Aorta (tissue), 5 donors: Measurements from ENCODE around the gene EPSTI1. TPM values are rescaled to one million over a fixed set of nuclear protein-coding genes. Genes with fewer than 3 reads are reported as not detected.
"Not testable (repeated sequence)": the region's sequence is repeated elsewhere in the genome, so short reads cannot be mapped to it uniquely, and the experiment has no call there.

ENCODE experiments used
- ATAC-seq: fragments of 200-7000 bp; cut with Tn5 transposase; one replicate; pipeline ENCODE4 v1.9.1; 2022; ENCODE audit warnings: moderate library complexity; ENCODE audit not compliant: low FRiP score
- DNase-seq, 2 donors: peaks; one replicate each; pipeline ENCODE4 v3.0.0-alpha.2; 2020
- H3K27ac ChIP-seq, 2 donors: one replicate each; pipeline ENCODE4 v1.5.1; 2013; ENCODE audit warnings: low read length in 2 of 2, mild to moderate bottlenecking in 2 of 2, moderate library complexity in 2 of 2, control low read depth in 1 of 2, inconsistent platforms in 1 of 2, low read depth in 1 of 2
- H3K27me3 ChIP-seq, 2 donors: one replicate each; pipeline ENCODE4 v1.6.1; 2013; ENCODE audit warnings: control low read depth in 1 of 2, low read length in 1 of 2, mild to moderate bottlenecking in 1 of 2, moderate library complexity in 1 of 2; ENCODE audit not compliant: insufficient read depth in 2 of 2, control insufficient read depth in 1 of 2
- H3K36me3 ChIP-seq, 2 donors: one replicate each; pipeline ENCODE4 v1.6.1; 2013; ENCODE audit warnings: control low read depth in 1 of 2, low read length in 1 of 2, mild to moderate bottlenecking in 1 of 2; ENCODE audit not compliant: insufficient read depth in 2 of 2, control insufficient read depth in 1 of 2
- H3K4me1 ChIP-seq, 2 donors: one replicate each; pipeline ENCODE4 v1.6.1; 2013; ENCODE audit warnings: low read length in 2 of 2, control low read depth in 1 of 2, mild to moderate bottlenecking in 1 of 2, moderate library complexity in 1 of 2; ENCODE audit not compliant: insufficient read depth in 2 of 2, control insufficient read depth in 1 of 2
- H3K4me3 ChIP-seq, 2 donors: one replicate each; pipeline ENCODE4 v1.5.1; 2013; ENCODE audit warnings: low read length in 2 of 2, control low read depth in 1 of 2, mild to moderate bottlenecking in 1 of 2
- H3K9me3 ChIP-seq: one replicate; pipeline ENCODE4 v1.6.1; 2013; ENCODE audit warnings: mild to moderate bottlenecking, low read length; ENCODE audit not compliant: control insufficient read depth
- WGBS, 2 donors: extraction: QIAGEN DNeasy Blood & Tissue Kit; methylation state at CpG; one replicate each; pipeline ENCODE4 v1.1.7; 2013; 5-methylcytosine and 5-hydroxymethylcytosine counted together
- intact Hi-C, 2 donors: fragments of 100-400 bp; cut with DNase I; formaldehyde crosslinking; loops; one replicate each; pipeline versions ENCODE4 v1.14.2 to v1.15.0; 2022
- polyA plus RNA-seq, 2 donors: library from polyadenylated mRNA; stranded (reverse); fragments of 200-250 nt; gene quantifications; one replicate each; pipeline ENCODE4 v1.2.3, GENCODE V29; 2013
- total RNA-seq, 2 donors: library from RNA; stranded (reverse); fragmentation: NEBNext Ultra II Directional; extraction: Animal tissue kit (Norgen Biotek cat#: 25700); gene quantifications; one replicate each; pipeline ENCODE4 v1.2.1, GENCODE V29; 2021
- donor health status: healthy with polysubstance abuse.
- donor health status: Bipolar disorder and iron deficiency.
- donor health status: DM: no; HTN: no; CAD: no.
- donor health status: DM: no; HTN: no; CAD: no.
- donor health status: DM: yes; HTN: yes; CAD: no.

The EPSTI1 gene
- total and polyA plus RNA-seq, 4 donors: 2.7 to 13.6 (median 7.9) TPM

DNA sequence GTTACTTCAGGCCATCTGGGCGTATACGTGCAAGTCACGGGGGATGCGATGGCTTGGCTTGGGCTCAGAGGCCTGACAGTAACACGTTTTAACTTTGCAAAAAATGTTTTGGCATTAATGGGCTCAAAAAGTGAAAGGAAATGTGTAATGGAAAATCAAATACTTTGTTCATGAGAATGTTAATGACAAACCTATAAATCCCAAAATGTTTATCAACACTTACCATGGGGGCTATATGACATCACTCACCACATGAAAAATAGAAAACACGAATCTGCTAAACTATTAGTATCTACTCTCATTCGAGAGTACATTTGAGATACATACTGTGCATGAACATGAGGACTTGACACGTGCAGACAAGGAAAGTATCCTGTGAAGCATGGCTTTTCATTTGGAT, 119.0 kb downstream of the EPSTI1 start:
- Histone ChIP-seq H3K27ac (no peak overlapping the region), H3K4me1 (no peaks in the 10 kb centered on the region), H3K27me3 (no peaks in the 10 kb centered on the region), H3K4me3 (no peak overlapping the region), H3K9me3 (no peaks in the 10 kb centered on the region), H3K36me3 (no peaks in the 10 kb centered on the region)
- intact Hi-C loops: no loop called here
- WGBS, 2 donors: 77 to 81% methylated on average over 8 of the region's 8 CpGs
- no peak for DNase-seq
- no peak for ATAC-seq

GRCh38 chr13:42867232-42867631, 124.8 kb downstream of the EPSTI1 start:
- Histone ChIP-seq H3K4me3 (no peak overlapping the region), H3K4me1 (no peaks in the 10 kb centered on the region), H3K27me3 (no peaks in the 10 kb centered on the region), H3K27ac (no peak overlapping the region), H3K9me3 (no peaks in the 10 kb centered on the region), H3K36me3 (no peaks in the 10 kb centered on the region)
- ATAC-seq: no peak
- no peak for DNase-seq
- 75 to 85% methylated on average over 4 of the region's 4 CpGs for WGBS, 2 donors
- intact Hi-C loops: no loop called here

DNA sequence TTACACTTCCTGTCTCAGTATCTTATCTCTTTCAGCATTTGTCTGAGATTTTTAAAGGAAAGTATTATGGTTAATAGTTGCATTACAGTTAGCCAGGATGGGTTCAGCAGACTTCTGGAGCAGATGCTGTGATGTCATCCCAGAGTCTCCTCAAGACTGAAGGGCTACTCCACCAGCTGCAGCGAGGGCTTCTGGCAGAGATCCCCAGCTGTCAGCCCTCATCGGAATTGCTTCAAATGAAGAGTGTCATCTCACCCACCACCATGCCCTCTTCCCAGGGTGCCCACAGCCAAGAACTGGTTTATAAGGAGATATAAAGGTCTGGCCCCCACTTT, 126.3 kb downstream of the EPSTI1 start:
- 74 to 80% methylated on average over 2 of the region's 2 CpGs for WGBS, 2 donors
- intact Hi-C loops: no loop called here

DNA sequence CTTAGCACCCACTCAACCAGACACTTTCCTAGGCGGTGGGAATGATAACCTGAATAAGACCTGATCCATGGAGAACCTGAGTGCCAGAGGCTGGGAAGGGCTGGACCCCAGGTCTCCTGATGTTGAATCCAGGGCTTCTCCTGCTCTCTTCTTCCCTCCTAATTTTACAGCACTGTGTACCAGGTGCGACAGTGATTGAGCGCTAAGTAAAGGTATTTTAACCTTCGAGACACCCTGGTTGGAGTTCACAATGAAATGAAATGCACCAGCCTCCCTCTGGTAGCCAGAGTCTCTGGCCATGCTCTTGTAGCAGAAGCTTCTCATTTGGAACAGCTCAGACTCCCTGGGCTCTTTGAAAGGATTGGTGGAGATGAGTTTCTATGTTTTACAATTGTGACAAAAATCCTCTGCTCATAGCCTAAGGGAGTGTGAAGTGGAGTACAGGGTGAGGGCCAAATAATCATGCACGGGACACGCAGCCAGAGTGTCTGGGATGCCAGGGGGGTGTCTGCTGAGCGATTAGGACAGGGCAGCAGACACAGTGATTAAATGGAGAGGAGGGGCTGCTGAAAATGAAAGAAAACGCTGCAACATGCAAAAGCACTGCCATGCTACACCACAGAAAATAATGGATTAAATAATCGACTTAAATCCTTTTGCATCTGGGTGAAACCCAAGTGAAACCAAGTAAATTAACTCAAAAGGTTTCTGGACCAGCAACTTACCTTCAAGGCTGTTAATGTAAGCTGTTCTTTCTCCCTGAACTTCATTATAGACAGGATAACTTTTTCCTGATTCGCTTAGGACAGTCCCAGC, 126.9 kb downstream of the EPSTI1 start:
- Histone ChIP-seq H3K27ac (no peak overlapping the region), H3K9me3 (no peaks in the 10 kb centered on the region), H3K4me1 (no peaks in the 10 kb centered on the region), H3K4me3 (no peak overlapping the region), H3K27me3 (no peaks in the 10 kb centered on the region), H3K36me3 (no peaks in the 10 kb centered on the region)
- ATAC-seq: no peak
- 47 to 48% methylated on average over 10 of the region's 10 CpGs for WGBS, 2 donors
- intact Hi-C loops: no loop called here
- no peak for DNase-seq

More for the DNA sequence above, 126.3 kb downstream of the EPSTI1 start:
- Histone ChIP-seq H3K27ac (no peak overlapping the region), H3K4me3 (no peak overlapping the region), H3K9me3 (no peaks in the 10 kb centered on the region), H3K4me1 (no peaks in the 10 kb centered on the region), H3K36me3 (no peaks in the 10 kb centered on the region), H3K27me3 (no peaks in the 10 kb centered on the region)
- no peak for ATAC-seq
- DNase-seq: no peak

DNA sequence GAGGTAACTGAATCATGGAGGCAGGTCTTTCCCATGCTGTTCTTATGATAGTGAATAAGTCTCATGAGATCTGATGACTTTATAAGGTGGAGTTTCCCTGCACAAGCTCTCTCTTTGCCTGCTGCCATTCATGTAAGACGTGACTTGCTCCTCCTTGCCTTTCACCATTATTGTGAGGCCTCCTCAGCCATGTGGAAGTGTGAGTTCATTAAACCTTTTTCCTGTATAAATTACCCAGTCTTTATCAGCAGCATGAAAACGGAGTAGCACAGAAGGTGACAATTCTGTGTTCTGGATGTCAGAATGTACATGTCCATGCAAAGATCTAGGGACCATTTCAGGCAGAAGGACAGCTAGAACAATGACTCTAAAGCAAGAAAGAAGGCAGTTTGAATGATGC, 129.7 kb downstream of the EPSTI1 start:
- H3K4me3 ChIP-seq, intact Hi-C loops, H3K27me3 ChIP-seq, H3K27ac ChIP-seq, H3K9me3 ChIP-seq, H3K4me1 ChIP-seq, H3K36me3 ChIP-seq, ATAC-seq, DNase-seq: not testable (repeated sequence)
- 88 to 90% methylated on average over 2 of the region's 2 CpGs for WGBS, 2 donors

DNA sequence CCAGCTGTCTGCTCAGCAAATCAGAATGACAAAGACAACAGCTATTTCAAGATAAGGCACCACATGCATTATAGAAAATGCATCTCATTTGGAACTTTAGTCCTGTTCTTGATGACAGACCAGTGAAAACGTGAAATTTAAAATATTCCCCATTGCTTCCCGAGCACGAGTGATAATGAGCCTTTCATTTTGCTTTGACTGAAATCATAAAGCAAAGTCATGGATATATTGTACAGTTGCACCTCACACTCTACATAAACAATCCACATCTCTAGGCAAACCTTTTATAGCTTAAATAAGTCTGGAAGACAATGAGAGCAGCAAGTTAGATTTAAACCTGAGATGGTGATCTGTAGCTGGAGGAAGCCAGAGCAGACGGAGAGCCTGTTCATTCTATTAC, 131.6 kb downstream of the EPSTI1 start:
- ATAC-seq (no peak), DNase-seq (no peak)
- intact Hi-C loops: no loop called here
- no peaks in the 10 kb centered on the region for H3K27me3 ChIP-seq
- H3K9me3 ChIP-seq: no peaks in the 10 kb centered on the region
- H3K27ac ChIP-seq: no peak overlapping the region
- H3K36me3 ChIP-seq: no peaks in the 10 kb centered on the region
- no peaks in the 10 kb centered on the region for H3K4me1 ChIP-seq
- WGBS, 2 donors: 52% methylated on average over 4 of the region's 4 CpGs
- no peak overlapping the region for H3K4me3 ChIP-seq

- H3K4me1 ChIP-seq: no peaks in the 10 kb centered on the region
- no peak overlapping the region for H3K4me3 ChIP-seq
- no peak for ATAC-seq
- intact Hi-C loops: no loop called here
- no peaks in the 10 kb centered on the region for H3K9me3 ChIP-seq
- DNase-seq: no peak
- 60 to 61% methylated on average over 2 of the region's 2 CpGs for WGBS, 2 donors
- no peak overlapping the region for H3K27ac ChIP-seq
- no peaks in the 10 kb centered on the region for H3K36me3 ChIP-seq
- no peaks in the 10 kb centered on the region for H3K27me3 ChIP-seq
Observed at GRCh38 chr13:42859760-42860159, 132.3 kb downstream of the EPSTI1 start.

DNA sequence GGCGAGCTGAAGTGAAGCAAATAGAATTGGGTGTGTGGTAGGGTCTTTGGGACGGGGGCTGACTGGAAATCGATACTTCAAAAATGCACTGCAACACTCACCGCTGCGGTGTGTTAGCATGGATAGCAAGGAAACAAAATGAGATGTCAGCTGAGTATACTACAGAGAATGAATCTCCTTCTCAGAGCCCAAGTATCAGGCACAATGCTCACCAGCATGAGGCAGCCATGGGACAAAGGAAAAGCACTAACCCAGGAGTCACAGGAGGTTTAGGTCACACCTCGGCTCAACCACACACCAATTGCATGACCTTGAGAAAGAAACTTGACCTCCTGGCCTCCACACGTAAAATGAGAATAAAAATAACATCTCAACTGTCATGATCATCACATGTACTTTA, 136.6 kb downstream of the EPSTI1 start:
- ATAC-seq (no peak), DNase-seq (no peak)
- H3K4me3 ChIP-seq: no peak overlapping the region
- 79 to 81% methylated on average over 7 of the region's 7 CpGs for WGBS, 2 donors
- H3K9me3 ChIP-seq: no peaks in the 10 kb centered on the region
- H3K27me3 ChIP-seq: no peaks in the 10 kb centered on the region
- no peaks in the 10 kb centered on the region for H3K4me1 ChIP-seq
- H3K36me3 ChIP-seq: no peaks in the 10 kb centered on the region
- intact Hi-C loops: no loop called here
- H3K27ac ChIP-seq: no peak overlapping the region

DNA sequence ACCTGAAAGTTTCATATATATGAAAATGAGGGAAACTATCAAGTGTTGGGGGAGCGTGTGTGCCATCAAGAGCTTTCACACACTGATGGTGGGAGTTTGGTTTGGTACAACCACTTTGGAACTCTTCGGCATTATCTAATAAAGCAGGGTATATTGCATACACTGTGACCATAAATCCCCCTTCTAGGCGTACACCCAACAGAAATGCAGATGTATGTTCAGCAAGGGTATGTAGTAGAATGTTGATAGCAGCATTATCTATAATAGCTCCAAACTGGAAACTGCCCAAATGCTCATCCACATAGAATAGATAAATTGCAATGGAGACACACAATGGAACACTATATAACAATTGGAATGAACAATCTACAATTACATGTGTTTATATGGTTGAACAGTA, 139.9 kb downstream of the EPSTI1 start:
- DNase-seq (no peak), ATAC-seq (no peak)
- no peaks in the 10 kb centered on the region for H3K9me3 ChIP-seq
- H3K27ac ChIP-seq: no peak overlapping the region
- no peaks in the 10 kb centered on the region for H3K27me3 ChIP-seq
- H3K4me3 ChIP-seq: no peak overlapping the region
- no peaks in the 10 kb centered on the region for H3K4me1 ChIP-seq
- 94 to 97% methylated on average over 3 of the region's 3 CpGs for WGBS, 2 donors
- no peaks in the 10 kb centered on the region for H3K36me3 ChIP-seq
- intact Hi-C loops: no loop called here
